Thymus (tissue), 11 donors: ENCODE data around the gene KCNJ9. TPM values are rescaled to one million over a fixed set of nuclear protein-coding genes. Genes with fewer than 3 reads are reported as not detected.
A peak's percentile ranks its signal among the peaks of the same experiment; 100 is the strongest.

ENCODE experiments used
- DNase-seq, 9 donors: peaks; one replicate each; pipeline ENCODE4 v3.0.0-alpha.2; 2013; ENCODE audit warnings: low spot score in 9 of 9, low read depth in 6 of 9, missing footprints in 1 of 9
- H3K27ac ChIP-seq, 2 donors: one replicate each; pipeline ENCODE4 v1.5.1; 2013; ENCODE audit warnings: control low read depth in 1 of 2, low read depth in 1 of 2, low read length in 1 of 2, mild to moderate bottlenecking in 1 of 2, moderate library complexity in 1 of 2
- H3K27me3 ChIP-seq, 2 donors: one replicate each; pipeline ENCODE4 v1.5.1; 2013; ENCODE audit warnings: low read length in 1 of 2; ENCODE audit not compliant: control insufficient read depth in 2 of 2, insufficient read depth in 1 of 2
- H3K36me3 ChIP-seq, 2 donors: one replicate each; pipeline ENCODE4 v1.5.1; 2013; ENCODE audit warnings: low read length in 1 of 2, mild to moderate bottlenecking in 1 of 2, moderate library complexity in 1 of 2; ENCODE audit not compliant: control insufficient read depth in 2 of 2, insufficient read depth in 2 of 2
- H3K4me1 ChIP-seq, 2 donors: one replicate each; pipeline ENCODE4 v1.5.1; 2013; ENCODE audit warnings: low read length in 2 of 2; ENCODE audit not compliant: control insufficient read depth in 2 of 2, insufficient read depth in 2 of 2
- H3K4me3 ChIP-seq, 2 donors: one replicate each; pipeline ENCODE4 v1.5.1; 2013; ENCODE audit warnings: low read length in 2 of 2, control low read depth in 1 of 2, mild to moderate bottlenecking in 1 of 2
- H3K9me3 ChIP-seq, 2 donors: one replicate each; pipeline ENCODE4 v1.5.1; 2013; ENCODE audit warnings: low read length in 1 of 2, mild to moderate bottlenecking in 1 of 2; ENCODE audit not compliant: control insufficient read depth in 2 of 2, insufficient read depth in 1 of 2
- WGBS: extraction: QIAGEN DNeasy Blood & Tissue Kit; methylation state at CpG from one replicate; pipeline ENCODE4 v1.1.7; 2013; 5-methylcytosine and 5-hydroxymethylcytosine counted together
- polyA plus RNA-seq: library from polyadenylated mRNA; stranded (reverse); fragments of 200-250 nt; gene quantifications from one replicate; pipeline ENCODE4 v1.2.3, GENCODE V29; 2013
- total RNA-seq: library from RNA; stranded (reverse); fragments of 120-200 nt; gene quantifications from one replicate; pipeline ENCODE4 v1.2.4, GENCODE V29; 2013
- donor health status: healthy.

KCNJ9 gene
- total and polyA plus RNA-seq, 2 donors: 0.05 to 0.09 TPM

- no peak for DNase-seq
- peaks cover 49 to 55% of the 10 kb centered on the region in 2 donors for H3K36me3 ChIP-seq
- H3K27me3 ChIP-seq: no peaks in the 10 kb centered on the region
- peaks cover 15 to 22% of the 10 kb centered on the region in 2 donors for H3K4me1 ChIP-seq
- WGBS: 98% methylated on average over 32 of the region's 32 CpGs
- H3K9me3 ChIP-seq: no peaks in the 10 kb centered on the region
- H3K27ac ChIP-seq: no peak overlapping the region
- H3K4me3 ChIP-seq: no peak overlapping the region
These were observed 11.2 kb downstream of the KCNJ9 start for GRCh38 chr1:160092366-160093068.

- Histone ChIP-seq H3K4me1 (peaks cover 19 to 27% of the 10 kb centered on the region in 2 donors), H3K4me3 (no peak overlapping the region), H3K27ac (no peak overlapping the region), H3K27me3 (no peaks in the 10 kb centered on the region), H3K9me3 (no peaks in the 10 kb centered on the region), H3K36me3 (peaks cover 47 to 54% of the 10 kb centered on the region in 2 donors)
- DNase-seq: no peak
- WGBS: 89% methylated on average over 9 of the region's 9 CpGs
These were observed 11.7 kb downstream of the KCNJ9 start for GRCh38 chr1:160093069-160093395.

GRCh38 chr1:160093624-160094290, 12.4 kb downstream of the KCNJ9 start:
- peaks cover 19 to 29% of the 10 kb centered on the region in 2 donors for H3K4me1 ChIP-seq
- H3K27ac ChIP-seq: no peak overlapping the region
- H3K4me3 ChIP-seq: no peak overlapping the region
- 98% methylated on average over 21 of the region's 21 CpGs for WGBS
- no peak for DNase-seq
- no peaks in the 10 kb centered on the region for H3K27me3 ChIP-seq
- peaks cover 43 to 47% of the 10 kb centered on the region in 2 donors for H3K36me3 ChIP-seq
- no peaks in the 10 kb centered on the region for H3K9me3 ChIP-seq

- 98% methylated on average over 4 of the region's 4 CpGs for WGBS
- peaks cover 43 to 44% of the 10 kb centered on the region in 2 donors for H3K36me3 ChIP-seq
- H3K27me3 ChIP-seq: no peaks in the 10 kb centered on the region
- peaks cover 19 to 33% of the 10 kb centered on the region in 2 donors for H3K4me1 ChIP-seq
- DNase-seq: no peak
- no peaks in the 10 kb centered on the region for H3K9me3 ChIP-seq
- no peak overlapping the region for H3K4me3 ChIP-seq
- H3K27ac ChIP-seq: no peak overlapping the region
These were observed 12.9 kb downstream of the KCNJ9 start for GRCh38 chr1:160094291-160094625.

- DNase-seq: no peak
- WGBS: 98% methylated on average over 14 of the region's 14 CpGs
- H3K4me1 ChIP-seq: peaks cover 19 to 35% of the 10 kb centered on the region in 2 donors
- no peak overlapping the region for H3K27ac ChIP-seq
- H3K9me3 ChIP-seq: no peaks in the 10 kb centered on the region
- H3K4me3 ChIP-seq: no peak overlapping the region
- no peaks in the 10 kb centered on the region for H3K27me3 ChIP-seq
- peaks cover 40 to 43% of the 10 kb centered on the region in 2 donors for H3K36me3 ChIP-seq
These were observed 13.5 kb downstream of the KCNJ9 start for GRCh38 chr1:160094806-160095205.

GRCh38 chr1:160095382-160096105, 14.2 kb downstream of the KCNJ9 start:
- Histone ChIP-seq H3K4me3 (no peak overlapping the region), H3K4me1 (peaks cover 19 to 35% of the 10 kb centered on the region in 2 donors), H3K9me3 (no peaks in the 10 kb centered on the region), H3K27ac (no peak overlapping the region), H3K36me3 (peaks cover 35 to 38% of the 10 kb centered on the region in 2 donors), H3K27me3 (no peaks in the 10 kb centered on the region)
- WGBS: 98% methylated on average over 4 of the region's 4 CpGs
- no peak for DNase-seq

- H3K4me1 ChIP-seq: peaks cover 24 to 44% of the 10 kb centered on the region in 2 donors
These were observed 15.2 kb downstream of the KCNJ9 start for GRCh38 chr1:160096274-160097116.

GRCh38 chr1:160097151-160097910, 16.0 kb downstream of the KCNJ9 start:
- Histone ChIP-seq H3K27me3 (no peaks in the 10 kb centered on the region), H3K4me1 (peaks cover 24 to 45% of the 10 kb centered on the region in 2 donors), H3K27ac (peak overlapping the region; percentile 7 to 25), H3K9me3 (no peaks in the 10 kb centered on the region), H3K4me3 (peak overlapping the region; percentile 72 to 82), H3K36me3 (peaks cover 19 to 22% of the 10 kb centered on the region in 2 donors)
- 87% methylated on average over 5 of the region's 5 CpGs for WGBS
- peak in 1 of 9 donors; percentile 47 for DNase-seq

More at GRCh38 chr1:160096274-160097116, 15.2 kb downstream of the KCNJ9 start:
- Histone ChIP-seq H3K36me3 (peaks cover 26 to 31% of the 10 kb centered on the region in 2 donors), H3K9me3 (no peaks in the 10 kb centered on the region), H3K4me3 (no peak overlapping the region), H3K27me3 (no peaks in the 10 kb centered on the region), H3K27ac (peak overlapping the region; percentile 7 to 25)
- no peak for DNase-seq
- WGBS: 92% methylated on average over 4 of the region's 4 CpGs
